H1 (cell line): ENCODE results near the gene MDH1B.

ENCODE experiments used
- CEBPB ChIP-seq: IDR thresholded peaks from 2 replicates; pipeline ENCODE4 v1.6.1; 2012; ENCODE audit warnings: low read depth, low read length
- POLR2AphosphoS5 ChIP-seq: IDR thresholded peaks from 2 replicates; pipeline ENCODE4 v1.6.1; 2011; ENCODE audit warnings: low read depth, low read length
- RAD21 ChIP-seq, 2 experiments: IDR thresholded peaks in 1 of 2; conservative IDR thresholded peaks in 1 of 2; 2 replicates each; pipeline ENCODE4 v1.6.1; 2011; ENCODE audit warnings: low read depth in 2 of 2, low read length in 2 of 2, improper control_type of control experiment in 1 of 2, inconsistent platforms in 1 of 2, mild to moderate bottlenecking in 1 of 2, moderate library complexity in 1 of 2

GRCh38 chr2:206783718-206784117, 18.6 kb upstream of the MDH1B start:
- TF ChIP-seq CEBPB = no peak
- no peak for TF ChIP-seq POLR2AphosphoS5
- TF ChIP-seq RAD21 (IDR thresholded peaks at IDR 0.05 in 1 of 2, conservative IDR thresholded peaks at IDR 0.05 in 1 of 2; ENCODE audit: low read depth in 2 of 2, low read length in 2 of 2) = peak; percentile 38 to 50
